DOHH2 (cell line): ENCODE results near the gene HMSD.
"Not testable (repeated sequence)": the region's sequence is repeated elsewhere in the genome, so short reads cannot be mapped to it uniquely, and the experiment has no call there.

Experiments
- EZH2phosphoT487 ChIP-seq: fragments of 200-600 bp; sonication (generic); IDR thresholded peaks from 2 replicates; pipeline ENCODE4 v1.6.1; 2017; ENCODE audit warnings: borderline replicate concordance, mild to moderate bottlenecking, antibody characterized with exemption, low read length, moderate library complexity, mixed read lengths
- TF ChIP-seq, protein P1 (sequence below): fragments of 200-600 bp; sonication (generic); IDR thresholded peaks from one replicate; pipeline ENCODE4 v1.5.1; 2014; ENCODE audit warnings: antibody characterized with exemption, mild to moderate bottlenecking, low read depth, low read length; ENCODE audit not compliant: poor library complexity, severe bottlenecking

DNA sequence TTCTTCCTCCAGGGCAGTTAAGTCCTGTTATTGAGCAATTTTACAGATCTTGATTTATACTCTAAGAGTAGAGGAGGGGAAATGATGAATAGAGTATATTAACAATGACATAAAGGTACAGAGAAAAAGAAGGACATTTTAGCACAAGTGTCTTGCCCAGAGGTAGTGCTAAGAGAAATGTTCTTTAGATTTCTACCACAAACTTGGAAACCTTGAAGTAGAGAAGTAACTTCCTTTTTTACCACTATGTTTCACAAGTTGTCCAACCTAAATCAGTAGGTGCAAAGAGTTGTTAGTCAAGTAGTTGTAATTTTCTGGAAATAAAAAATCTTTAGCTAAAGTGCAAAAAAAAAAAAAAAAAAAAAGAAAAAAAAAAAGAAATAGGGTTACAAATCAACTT lies 19.7 kb upstream of the HMSD start:
- TF ChIP-seq, protein P1, sequence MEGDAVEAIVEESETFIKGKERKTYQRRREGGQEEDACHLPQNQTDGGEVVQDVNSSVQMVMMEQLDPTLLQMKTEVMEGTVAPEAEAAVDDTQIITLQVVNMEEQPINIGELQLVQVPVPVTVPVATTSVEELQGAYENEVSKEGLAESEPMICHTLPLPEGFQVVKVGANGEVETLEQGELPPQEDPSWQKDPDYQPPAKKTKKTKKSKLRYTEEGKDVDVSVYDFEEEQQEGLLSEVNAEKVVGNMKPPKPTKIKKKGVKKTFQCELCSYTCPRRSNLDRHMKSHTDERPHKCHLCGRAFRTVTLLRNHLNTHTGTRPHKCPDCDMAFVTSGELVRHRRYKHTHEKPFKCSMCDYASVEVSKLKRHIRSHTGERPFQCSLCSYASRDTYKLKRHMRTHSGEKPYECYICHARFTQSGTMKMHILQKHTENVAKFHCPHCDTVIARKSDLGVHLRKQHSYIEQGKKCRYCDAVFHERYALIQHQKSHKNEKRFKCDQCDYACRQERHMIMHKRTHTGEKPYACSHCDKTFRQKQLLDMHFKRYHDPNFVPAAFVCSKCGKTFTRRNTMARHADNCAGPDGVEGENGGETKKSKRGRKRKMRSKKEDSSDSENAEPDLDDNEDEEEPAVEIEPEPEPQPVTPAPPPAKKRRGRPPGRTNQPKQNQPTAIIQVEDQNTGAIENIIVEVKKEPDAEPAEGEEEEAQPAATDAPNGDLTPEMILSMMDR, result not testable (repeated sequence)
- TF ChIP-seq EZH2phosphoT487, result not testable (repeated sequence)
